ENCODE results near the gene USP34. TPM values are rescaled to one million over a fixed set of nuclear protein-coding genes. Genes with fewer than 3 reads are reported as not detected.
"Not testable (repeated sequence)": the region's sequence is repeated elsewhere in the genome, so short reads cannot be mapped to it uniquely, and the experiment has no call there.

The USP34 gene
- polyA plus RNA-seq, 4 donors, result 35.0 to 90.2 (median 44.3) TPM

GRCh38 chr2:61157371-61158003, 313.4 kb downstream of the USP34 start:
- Histone ChIP-seq H3K9me3 (ENCODE audit: control insufficient read depth in 2 of 2, insufficient read depth in 1 of 2, low read depth in 1 of 2, low read length in 1 of 2) (no peaks in the 10 kb centered on the region), H3K36me3 (ENCODE audit: control insufficient read depth in 3 of 3, insufficient read depth in 2 of 3, low read depth in 1 of 3, low read length in 3 of 3) (peaks cover 0 to 16% (median 7%) of the 10 kb centered on the region in 3 donors), H3K27me3 (ENCODE audit: control insufficient read depth in 3 of 3, insufficient read depth in 3 of 3, low read length in 3 of 3) (no peaks in the 10 kb centered on the region), H3K4me3 (ENCODE audit: low read depth in 1 of 3, low read length in 3 of 3) (no peak overlapping the region), H3K27ac (ENCODE audit: low read depth in 1 of 3, low read length in 2 of 3) (no peak overlapping the region), H3K4me1 (ENCODE audit: control insufficient read depth in 3 of 3, insufficient read depth in 2 of 3, low read depth in 1 of 3, low read length in 2 of 3) (no peaks in the 10 kb centered on the region)
- 87 to 97% (median 92%) methylated on average over 5 of the region's 5 CpGs for WGBS, 3 donors
- DNase-seq (no peak), FAIRE-seq (no peak)

GRCh38 chr2:61151436-61151835, 319.5 kb downstream of the USP34 start:
- Histone ChIP-seq H3K4me3 (ENCODE audit: low read depth in 1 of 3, low read length in 3 of 3) (no peak overlapping the region), H3K27ac (ENCODE audit: low read depth in 1 of 3, low read length in 2 of 3) (no peak overlapping the region), H3K4me1 (ENCODE audit: control insufficient read depth in 3 of 3, insufficient read depth in 2 of 3, low read depth in 1 of 3, low read length in 2 of 3) (no peaks in the 10 kb centered on the region), H3K9me3 (ENCODE audit: control insufficient read depth in 2 of 2, insufficient read depth in 1 of 2, low read depth in 1 of 2, low read length in 1 of 2) (no peaks in the 10 kb centered on the region), H3K27me3 (ENCODE audit: control insufficient read depth in 3 of 3, insufficient read depth in 3 of 3, low read length in 3 of 3) (no peaks in the 10 kb centered on the region), H3K36me3 (ENCODE audit: control insufficient read depth in 3 of 3, insufficient read depth in 2 of 3, low read depth in 1 of 3, low read length in 3 of 3) (peaks cover 0 to 16% (median 0%) of the 10 kb centered on the region in 3 donors)
- no peak for DNase-seq
- no peak for FAIRE-seq
- 92 to 98% (median 95%) methylated on average over 1 of the region's 1 CpG for WGBS, 3 donors

GRCh38 chr2:61149074-61149473, 321.8 kb downstream of the USP34 start:
- no peaks in the 10 kb centered on the region for H3K27me3 ChIP-seq (ENCODE audit: control insufficient read depth in 3 of 3, insufficient read depth in 3 of 3, low read length in 3 of 3)
- DNase-seq (no peak), FAIRE-seq (no peak)
- H3K36me3 ChIP-seq (ENCODE audit: control insufficient read depth in 3 of 3, insufficient read depth in 2 of 3, low read depth in 1 of 3, low read length in 3 of 3), result peaks cover 0 to 15% (median 0%) of the 10 kb centered on the region in 3 donors
- WGBS, 3 donors, result 83 to 90% (median 89%) methylated on average over 6 of the region's 6 CpGs
- H3K4me1 ChIP-seq (ENCODE audit: control insufficient read depth in 3 of 3, insufficient read depth in 2 of 3, low read depth in 1 of 3, low read length in 2 of 3), result no peaks in the 10 kb centered on the region
- H3K9me3 ChIP-seq (ENCODE audit: control insufficient read depth in 2 of 2, insufficient read depth in 1 of 2, low read depth in 1 of 2, low read length in 1 of 2), result no peaks in the 10 kb centered on the region
- H3K27ac ChIP-seq (ENCODE audit: low read depth in 1 of 3, low read length in 2 of 3), result no peak overlapping the region
- no peak overlapping the region for H3K4me3 ChIP-seq (ENCODE audit: low read depth in 1 of 3, low read length in 3 of 3)

- H3K4me3 ChIP-seq (ENCODE audit: low read depth in 1 of 3, low read length in 3 of 3); H3K4me1 ChIP-seq (ENCODE audit: control insufficient read depth in 3 of 3, insufficient read depth in 2 of 3, low read depth in 1 of 3, low read length in 2 of 3); FAIRE-seq; H3K9me3 ChIP-seq (ENCODE audit: control insufficient read depth in 2 of 2, insufficient read depth in 1 of 2, low read depth in 1 of 2, low read length in 1 of 2); H3K27me3 ChIP-seq (ENCODE audit: control insufficient read depth in 3 of 3, insufficient read depth in 3 of 3, low read length in 3 of 3); H3K27ac ChIP-seq (ENCODE audit: low read depth in 1 of 3, low read length in 2 of 3); DNase-seq: not testable (repeated sequence)
- 93 to 96% (median 95%) methylated on average over 5 of the region's 5 CpGs for WGBS, 3 donors
- H3K36me3 ChIP-seq (ENCODE audit: control insufficient read depth in 3 of 3, insufficient read depth in 2 of 3, low read depth in 1 of 3, low read length in 3 of 3), result peaks cover 0 to 17% (median 0%) of the 10 kb centered on the region in 3 donors
Measured at GRCh38 chr2:61148091-61148490, 322.8 kb downstream of the USP34 start.

- no peak for DNase-seq
- Histone ChIP-seq H3K4me1 (ENCODE audit: control insufficient read depth in 3 of 3, insufficient read depth in 2 of 3, low read depth in 1 of 3, low read length in 2 of 3) (no peaks in the 10 kb centered on the region), H3K4me3 (ENCODE audit: low read depth in 1 of 3, low read length in 3 of 3) (no peak overlapping the region), H3K9me3 (ENCODE audit: control insufficient read depth in 2 of 2, insufficient read depth in 1 of 2, low read depth in 1 of 2, low read length in 1 of 2) (no peaks in the 10 kb centered on the region), H3K36me3 (ENCODE audit: control insufficient read depth in 3 of 3, insufficient read depth in 2 of 3, low read depth in 1 of 3, low read length in 3 of 3) (peaks cover 0 to 17% (median 0%) of the 10 kb centered on the region in 3 donors), H3K27me3 (ENCODE audit: control insufficient read depth in 3 of 3, insufficient read depth in 3 of 3, low read length in 3 of 3) (no peaks in the 10 kb centered on the region), H3K27ac (ENCODE audit: low read depth in 1 of 3, low read length in 2 of 3) (no peak overlapping the region)
- 95 to 100% (median 98%) methylated on average over 2 of the region's 2 CpGs for WGBS, 3 donors
- no peak for FAIRE-seq
Measured at GRCh38 chr2:61145990-61146389, 324.9 kb downstream of the USP34 start.

- FAIRE-seq (no peak), DNase-seq (peak; percentile 83 to 99)
- H3K9me3 ChIP-seq (ENCODE audit: control insufficient read depth in 2 of 2, insufficient read depth in 1 of 2, low read depth in 1 of 2, low read length in 1 of 2), result no peaks in the 10 kb centered on the region
- no peaks in the 10 kb centered on the region for H3K4me1 ChIP-seq (ENCODE audit: control insufficient read depth in 3 of 3, insufficient read depth in 2 of 3, low read depth in 1 of 3, low read length in 2 of 3)
- H3K27me3 ChIP-seq (ENCODE audit: control insufficient read depth in 3 of 3, insufficient read depth in 3 of 3, low read length in 3 of 3), result no peaks in the 10 kb centered on the region
- peak overlapping the region in 2 of 3 donors; percentile 76 to 90 for H3K27ac ChIP-seq (ENCODE audit: low read depth in 1 of 3, low read length in 2 of 3)
- peak overlapping the region; percentile 38 to 81 (median 52) for H3K4me3 ChIP-seq (ENCODE audit: low read depth in 1 of 3, low read length in 3 of 3)
- 6 to 27% (median 23%) methylated on average over 31 of the region's 31 CpGs for WGBS, 3 donors
- H3K36me3 ChIP-seq (ENCODE audit: control insufficient read depth in 3 of 3, insufficient read depth in 2 of 3, low read depth in 1 of 3, low read length in 3 of 3), result peaks cover 0 to 10% (median 0%) of the 10 kb centered on the region in 3 donors
Measured at GRCh38 chr2:61144697-61145268, 326.1 kb downstream of the USP34 start.

- H3K9me3 ChIP-seq (ENCODE audit: control insufficient read depth in 2 of 2, insufficient read depth in 1 of 2, low read depth in 1 of 2, low read length in 1 of 2), result no peaks in the 10 kb centered on the region
- no peak for DNase-seq
- no peaks in the 10 kb centered on the region for H3K4me1 ChIP-seq (ENCODE audit: control insufficient read depth in 3 of 3, insufficient read depth in 2 of 3, low read depth in 1 of 3, low read length in 2 of 3)
- H3K36me3 ChIP-seq (ENCODE audit: control insufficient read depth in 3 of 3, insufficient read depth in 2 of 3, low read depth in 1 of 3, low read length in 3 of 3), result peaks cover 0 to 3% (median 0%) of the 10 kb centered on the region in 3 donors
- no peak overlapping the region for H3K4me3 ChIP-seq (ENCODE audit: low read depth in 1 of 3, low read length in 3 of 3)
- 86 to 100% (median 95%) methylated on average over 1 of the region's 1 CpG for WGBS, 3 donors
- H3K27ac ChIP-seq (ENCODE audit: low read depth in 1 of 3, low read length in 2 of 3), result no peak overlapping the region
- no peaks in the 10 kb centered on the region for H3K27me3 ChIP-seq (ENCODE audit: control insufficient read depth in 3 of 3, insufficient read depth in 3 of 3, low read length in 3 of 3)
- no peak for FAIRE-seq
Measured at GRCh38 chr2:61141151-61141550, 329.7 kb downstream of the USP34 start.

- H3K4me3 ChIP-seq (ENCODE audit: low read depth in 1 of 3, low read length in 3 of 3), result no peak overlapping the region
- H3K36me3 ChIP-seq (ENCODE audit: control insufficient read depth in 3 of 3, insufficient read depth in 2 of 3, low read depth in 1 of 3, low read length in 3 of 3), result peaks cover 0 to 3% (median 0%) of the 10 kb centered on the region in 3 donors
- FAIRE-seq (no peak), DNase-seq (no peak)
- WGBS, 3 donors, result 78 to 91% (median 89%) methylated on average over 4 of the region's 4 CpGs
- no peaks in the 10 kb centered on the region for H3K4me1 ChIP-seq (ENCODE audit: control insufficient read depth in 3 of 3, insufficient read depth in 2 of 3, low read depth in 1 of 3, low read length in 2 of 3)
- H3K9me3 ChIP-seq (ENCODE audit: control insufficient read depth in 2 of 2, insufficient read depth in 1 of 2, low read depth in 1 of 2, low read length in 1 of 2), result no peaks in the 10 kb centered on the region
- H3K27ac ChIP-seq (ENCODE audit: low read depth in 1 of 3, low read length in 2 of 3), result no peak overlapping the region
- H3K27me3 ChIP-seq (ENCODE audit: control insufficient read depth in 3 of 3, insufficient read depth in 3 of 3, low read length in 3 of 3), result no peaks in the 10 kb centered on the region
Measured at GRCh38 chr2:61138859-61139258, 332.0 kb downstream of the USP34 start.

Measured in small intestine (tissue), 7 donors.